Testis (tissue), 3 donors: ENCODE data around the gene KAT7. TPM values are rescaled to one million over a fixed set of nuclear protein-coding genes. Genes with fewer than 3 reads are reported as not detected.
"Not testable (repeated sequence)": the region's sequence is repeated elsewhere in the genome, so short reads cannot be mapped to it uniquely, and the experiment has no call there.

Experiments
- DNase-seq: peaks from one replicate; pipeline ENCODE4 v3.0.0-alpha.2; 2019
- H3K27ac ChIP-seq, 2 donors: fragments of 200-600 bp; sonication (generic); one replicate each; pipeline ENCODE4 v1.5.1; 2019
- H3K27me3 ChIP-seq: fragments of 200-600 bp; sonication (generic); one replicate; pipeline ENCODE4 v1.5.1; 2019
- H3K36me3 ChIP-seq: fragments of 200-600 bp; sonication (generic); one replicate; pipeline ENCODE4 v1.5.1; 2017; ENCODE audit warnings: low read depth; ENCODE audit errors: missing control alignments
- H3K4me1 ChIP-seq: fragments of 200-600 bp; sonication (generic); one replicate; pipeline ENCODE4 v1.5.1; 2019
- H3K4me3 ChIP-seq, 2 donors: fragments of 200-600 bp; sonication (generic); one replicate each; pipeline ENCODE4 v1.5.1; 2017 to 2019
- H3K9me3 ChIP-seq: fragments of 200-600 bp; sonication (generic); one replicate; pipeline ENCODE4 v1.5.1; 2017
- CTCF ChIP-seq, 3 experiments: fragments of 450-650 bp in 2 of 3; fragments of 200-600 bp in 1 of 3; sonication (generic) in 1 of 3; IDR thresholded peaks; one replicate each; pipeline ENCODE4 v1.5.1; 2016 to 2019; ENCODE audit warnings: antibody characterized with exemption in 3 of 3, mild to moderate bottlenecking in 2 of 3, moderate library complexity in 1 of 3
- POLR2A ChIP-seq: fragments of 450-650 bp; IDR thresholded peaks from one replicate; pipeline ENCODE4 v1.6.1; 2017; ENCODE audit warnings: antibody characterized with exemption, mild to moderate bottlenecking, moderate library complexity
- WGBS, 2 donors: methylation state at CpG; one replicate each; pipeline ENCODE4 v1.1.5; 2018; 5-methylcytosine and 5-hydroxymethylcytosine counted together
- intact Hi-C: fragments of 100-400 bp; cut with DNase I; formaldehyde crosslinking; loops from one replicate; pipeline ENCODE4 v1.15.1; 2023; ENCODE audit warnings: low total_unique reads
- polyA plus RNA-seq: library from polyadenylated mRNA; stranded (reverse); fragments of 350-450 nt; fragmentation: Illumina TruSeq; extraction: RNeasy Lipid Tissue Mini Kit (QIAGEN cat#74804); gene quantifications from one replicate; pipeline ENCODE4 v1.2.3, GENCODE V29; 2014; ENCODE audit warnings: low read depth, low replicate concordance; ENCODE audit not compliant: insufficient read depth
- total RNA-seq, 2 donors: library from RNA; depleted of rRNA; stranded (reverse); fragments of >200 nt; gene quantifications; one replicate each; pipeline ENCODE4 v1.2.3, GENCODE V29; 2016

KAT7 gene
- total and polyA plus RNA-seq, 3 donors from 2014 or later, result 122 to 181 (median 123) TPM

- no peaks in the 10 kb centered on the region for H3K9me3 ChIP-seq
- no peaks in the 10 kb centered on the region for H3K27me3 ChIP-seq
- intact Hi-C loops, result no loop called here
- no peaks in the 10 kb centered on the region for H3K4me1 ChIP-seq
- WGBS, 2 donors, result 91 to 98% methylated on average over 2 of the region's 2 CpGs
- no peak overlapping the region for H3K4me3 ChIP-seq
- TF ChIP-seq CTCF (IDR thresholded peaks at IDR 0.05) (no peak), POLR2A (no peak)
- DNase-seq, result no peak
- H3K36me3 ChIP-seq, result no peaks in the 10 kb centered on the region
- H3K27ac ChIP-seq, result no peak overlapping the region
Observed at GRCh38 chr17:49821466-49821865, 33.0 kb downstream of the KAT7 start.

GRCh38 chr17:49821916-49822315, 33.4 kb downstream of the KAT7 start:
- Histone ChIP-seq H3K36me3 (no peaks in the 10 kb centered on the region), H3K27ac (no peak overlapping the region), H3K4me3 (no peak overlapping the region), H3K27me3 (no peaks in the 10 kb centered on the region), H3K4me1 (no peaks in the 10 kb centered on the region), H3K9me3 (no peaks in the 10 kb centered on the region)
- DNase-seq, result no peak
- 83 to 95% methylated on average over 1 of the region's 1 CpG for WGBS, 2 donors
- intact Hi-C loops, result no loop called here
- no peak for TF ChIP-seq POLR2A
- TF ChIP-seq CTCF (IDR thresholded peaks at IDR 0.05), result no peak

- TF ChIP-seq POLR2A (no peak), CTCF (IDR thresholded peaks at IDR 0.05) (no peak)
- no peaks in the 10 kb centered on the region for H3K9me3 ChIP-seq
- no peaks in the 10 kb centered on the region for H3K27me3 ChIP-seq
- DNase-seq, result no peak
- WGBS, 2 donors, result 60 to 66% methylated on average over 2 of the region's 2 CpGs
- intact Hi-C loops, result no loop called here
- no peaks in the 10 kb centered on the region for H3K4me1 ChIP-seq
- no peaks in the 10 kb centered on the region for H3K36me3 ChIP-seq
- no peak overlapping the region for H3K27ac ChIP-seq
- H3K4me3 ChIP-seq, result no peak overlapping the region
Observed at GRCh38 chr17:49822829-49823228, 34.3 kb downstream of the KAT7 start.

- DNase-seq, result no peak
- Histone ChIP-seq H3K27me3 (no peaks in the 10 kb centered on the region), H3K4me3 (no peak overlapping the region), H3K4me1 (no peaks in the 10 kb centered on the region), H3K36me3 (no peaks in the 10 kb centered on the region), H3K27ac (no peak overlapping the region), H3K9me3 (no peaks in the 10 kb centered on the region)
- intact Hi-C loops, result no loop called here
- TF ChIP-seq POLR2A (no peak), CTCF (IDR thresholded peaks at IDR 0.05) (no peak)
- 85 to 94% methylated on average over 2 of the region's 2 CpGs for WGBS, 2 donors
Observed at GRCh38 chr17:49823614-49824013, 35.1 kb downstream of the KAT7 start.

GRCh38 chr17:49825645-49826044, 37.2 kb downstream of the KAT7 start:
- no peak for DNase-seq
- TF ChIP-seq POLR2A, result no peak
- no peak for TF ChIP-seq CTCF (IDR thresholded peaks at IDR 0.05)
- Histone ChIP-seq H3K36me3 (no peaks in the 10 kb centered on the region), H3K27me3 (no peaks in the 10 kb centered on the region), H3K27ac (no peak overlapping the region), H3K4me3 (no peak overlapping the region), H3K9me3 (no peaks in the 10 kb centered on the region), H3K4me1 (no peaks in the 10 kb centered on the region)
- intact Hi-C loops, result no loop called here
- WGBS, 2 donors, result 89 to 93% methylated on average over 2 of the region's 2 CpGs

- H3K36me3 ChIP-seq, H3K27ac ChIP-seq, intact Hi-C loops, H3K4me1 ChIP-seq, H3K27me3 ChIP-seq, DNase-seq, H3K4me3 ChIP-seq, H3K9me3 ChIP-seq: not testable (repeated sequence)
- WGBS, 2 donors, result 65 to 74% methylated on average over 2 of the region's 2 CpGs
Observed at GRCh38 chr17:49828325-49828724, 39.8 kb downstream of the KAT7 start.
